Stimulated activated CD8-positive, alpha-beta memory T cell treated with anti-CD3 and anti-CD28 coated beads, Interleukin-15, amount 100 ng/mL, for 4 hours (primary cell): Measurements from ENCODE around the gene PTPRM.

ENCODE experiments used
- DNase-seq, 2 donors: peaks; one replicate each; pipeline ENCODE4 v3.0.0-alpha.2; 2020; ENCODE audit warnings: low read depth in 2 of 2

PTPRM gene

GRCh38 chr18:8107426-8107825 lies 540.3 kb downstream of the PTPRM start:
- no peak for DNase-seq

GRCh38 chr18:8114480-8114879 lies 547.4 kb downstream of the PTPRM start:
- DNase-seq: no peak

- no peak for DNase-seq
Measured at GRCh38 chr18:8116341-8117005, 549.4 kb downstream of the PTPRM start.

- no peak for DNase-seq
Measured at GRCh38 chr18:8117006-8117371, 549.9 kb downstream of the PTPRM start.

- no peak for DNase-seq
Measured at GRCh38 chr18:8121101-8121500, 554.0 kb downstream of the PTPRM start.

- DNase-seq: no peak
Measured at GRCh38 chr18:8121942-8122480, 554.9 kb downstream of the PTPRM start.

- DNase-seq: no peak
Measured at GRCh38 chr18:8124232-8125146, 557.4 kb downstream of the PTPRM start.

GRCh38 chr18:8130096-8130495 lies 563.0 kb downstream of the PTPRM start:
- DNase-seq: no peak

- DNase-seq: no peak
Measured at GRCh38 chr18:8133032-8133431, 565.9 kb downstream of the PTPRM start.

- no peak for DNase-seq
Measured at GRCh38 chr18:8133888-8134287, 566.8 kb downstream of the PTPRM start.

GRCh38 chr18:8139127-8139527 lies 572.0 kb downstream of the PTPRM start:
- no peak for DNase-seq

- no peak for DNase-seq
Measured at GRCh38 chr18:8139891-8140406, 572.8 kb downstream of the PTPRM start.

- no peak for DNase-seq
Measured at GRCh38 chr18:8140841-8141501, 573.9 kb downstream of the PTPRM start.

GRCh38 chr18:8142131-8142711 lies 575.1 kb downstream of the PTPRM start:
- DNase-seq: no peak

GRCh38 chr18:8142932-8143331 lies 575.8 kb downstream of the PTPRM start:
- no peak for DNase-seq

- no peak for DNase-seq
Measured at GRCh38 chr18:8151181-8151580, 584.1 kb downstream of the PTPRM start.

GRCh38 chr18:8153887-8154583 lies 586.9 kb downstream of the PTPRM start:
- DNase-seq: no peak

GRCh38 chr18:8162802-8163201 lies 595.7 kb downstream of the PTPRM start:
- no peak for DNase-seq

- no peak for DNase-seq
Measured at GRCh38 chr18:8163286-8163959, 596.3 kb downstream of the PTPRM start.

- no peak for DNase-seq
Measured at GRCh38 chr18:8165095-8165494, 598.0 kb downstream of the PTPRM start.

- no peak for DNase-seq
Measured at GRCh38 chr18:8167026-8167425, 599.9 kb downstream of the PTPRM start.
